H1 (cell line): Measurements from ENCODE around the gene AP1M1.

Experiments
- CTCF ChIP-seq, 3 experiments: IDR thresholded peaks; 1 replicate in 2 of 3; 2 replicates in 1 of 3; pipeline versions ENCODE4 v1.5.1 to v1.6.1; 2011; ENCODE audit warnings: low read length in 3 of 3, mild to moderate bottlenecking in 3 of 3, inconsistent platforms in 2 of 3, low read depth in 1 of 3, moderate library complexity in 1 of 3; ENCODE audit not compliant: insufficient read depth in 1 of 3; ENCODE audit errors: control extremely low read depth in 1 of 3
- EZH2 ChIP-seq: fragments of 200-600 bp; sonication (generic); IDR thresholded peaks from 2 replicates; pipeline ENCODE4 v1.7.1; 2012; ENCODE audit warnings: low read depth, mild to moderate bottlenecking, moderate library complexity, low read length, inconsistent platforms; ENCODE audit not compliant: severe bottlenecking
- GABPA ChIP-seq: IDR thresholded peaks from 2 replicates; pipeline ENCODE4 v1.6.1; 2011; ENCODE audit warnings: mild to moderate bottlenecking, low read length, moderate library complexity, borderline replicate concordance; ENCODE audit not compliant: insufficient read depth
- HDAC2 ChIP-seq, 2 experiments: fragments of 300-600 bp in 1 of 2; sonication (generic) in 1 of 2; IDR thresholded peaks; 2 replicates each; pipeline ENCODE4 v1.6.1; 2011 to 2012; ENCODE audit warnings: low read depth in 2 of 2, low read length in 2 of 2, mild to moderate bottlenecking in 2 of 2, moderate library complexity in 2 of 2, borderline replicate concordance in 1 of 2, inconsistent platforms in 1 of 2
- POLR2A ChIP-seq, 2 experiments: IDR thresholded peaks; 1 replicate in 1 of 2; 2 replicates in 1 of 2; pipeline ENCODE4 v1.6.1; 2011; ENCODE audit warnings: low read depth in 2 of 2, low read length in 2 of 2, mild to moderate bottlenecking in 2 of 2; ENCODE audit errors: control extremely low read depth in 1 of 2
- SIN3A ChIP-seq, 2 experiments: IDR thresholded peaks in 1 of 2; conservative IDR thresholded peaks in 1 of 2; 2 replicates each; pipeline ENCODE4 v1.6.1; 2011 to 2012; ENCODE audit warnings: low read length in 2 of 2, improper control_type of control experiment in 1 of 2, low read depth in 1 of 2, mild to moderate bottlenecking in 1 of 2
- TAF1 ChIP-seq: IDR thresholded peaks from 2 replicates; pipeline ENCODE4 v1.6.1; 2011; ENCODE audit warnings: mild to moderate bottlenecking, low read depth, low read length

GRCh38 chr19:16274447-16274846, 76.7 kb downstream of the AP1M1 start:
- TF ChIP-seq CTCF (IDR thresholded peaks at IDR 0.05; ENCODE audit: control extremely low read depth in 1 of 3, insufficient read depth in 1 of 3, low read depth in 1 of 3, low read length in 3 of 3) (no peak), SIN3A (conservative IDR thresholded peaks at IDR 0.05 in 1 of 2, IDR thresholded peaks at IDR 0.05 in 1 of 2; ENCODE audit: low read depth in 1 of 2, low read length in 2 of 2) (no peak), GABPA (no peak), POLR2A (IDR thresholded peaks at IDR 0.05; ENCODE audit: control extremely low read depth in 1 of 2, low read depth in 2 of 2, low read length in 2 of 2) (no peak), HDAC2 (IDR thresholded peaks at IDR 0.05; ENCODE audit: borderline replicate concordance in 1 of 2, low read depth in 2 of 2, low read length in 2 of 2) (no peak), EZH2 (no peak), TAF1 (no peak)
